Endothelial cell of umbilical vein (primary cell): ENCODE measurements around the gene AOX1. TPM values are rescaled to one million over a fixed set of nuclear protein-coding genes. Genes with fewer than 3 reads are reported as not detected.

Source experiments
- BruUV-seq: library from RNA; stranded (reverse); fragments of 400-500 nt; replicated peaks from 2 replicates; lab custom pipeline; 2021; lab: Mats Ljungman, UMichigan
- CTCF ChIA-PET: fragments of 300-600, 350-600 bp; sonication (Branson Sonifier 250); formaldehyde crosslinking; loops from one replicate; lab custom pipeline; 2021; ENCODE audit warnings: antibody characterized with exemption, inconsistent platforms; lab: Charles Lee
- POLR2A ChIA-PET: fragments of 300-600, 350-600 bp; sonication (Branson Sonifier 250); formaldehyde crosslinking; loops from one replicate; lab custom pipeline; 2021; ENCODE audit warnings: antibody characterized with exemption, inconsistent platforms; lab: Charles Lee
- DNase-seq: peaks from one replicate; pipeline ENCODE4 v3.0.0-alpha.2; 2011; ENCODE audit warnings: low read depth, low spot score
- FAIRE-seq: peaks from 2 replicates; lab custom pipeline; 2011; peaks lifted over from hg19 to GRCh38; lab: Jason Lieb, UNC
- H2AFZ ChIP-seq: 2 replicates; pipeline ENCODE4 v1.6.0; 2012; ENCODE audit warnings: low read depth, low read length, control low read depth, inconsistent platforms
- H3K27ac ChIP-seq: 2 replicates; pipeline ENCODE4 v1.5.1; 2011; ENCODE audit warnings: low read depth, mild to moderate bottlenecking, control low read depth, low read length, moderate library complexity; ENCODE audit not compliant: insufficient read depth
- H3K27me3 ChIP-seq, 2 experiments: 2 replicates each; pipeline versions ENCODE4 v1.6.0 to v1.6.1; 2011; ENCODE audit warnings: low read length in 2 of 2, mixed read lengths in 1 of 2; ENCODE audit not compliant: control insufficient read depth in 2 of 2, insufficient read depth in 2 of 2
- H3K36me3 ChIP-seq, 2 experiments: 2 replicates in 1 of 2; 3 replicates in 1 of 2; pipeline ENCODE4 v1.5.1; 2011; ENCODE audit warnings: low read length in 2 of 2, mild to moderate bottlenecking in 1 of 2, moderate library complexity in 1 of 2; ENCODE audit not compliant: control insufficient read depth in 2 of 2, insufficient read depth in 2 of 2; ENCODE audit errors: extremely low read depth in 1 of 2
- H3K4me1 ChIP-seq: 3 replicates; pipeline ENCODE4 v1.5.1; 2011; ENCODE audit warnings: mild to moderate bottlenecking, low read length; ENCODE audit not compliant: control insufficient read depth, insufficient read depth; ENCODE audit errors: extremely low read depth
- H3K4me2 ChIP-seq: 2 replicates; pipeline ENCODE4 v1.6.1; 2011; ENCODE audit warnings: low read length, control low read depth, mixed read lengths; ENCODE audit not compliant: insufficient read depth
- H3K4me3 ChIP-seq, 3 experiments: fragments of 200-600 bp in 1 of 3; sonication (generic), shearing (Covaris generic) in 1 of 3; replicated peaks in 1 of 3; 2 replicates each; pipeline ENCODE4 v1.5.1; 2011 to 2016; ENCODE audit warnings: control low read depth in 3 of 3, low read length in 3 of 3, mild to moderate bottlenecking in 2 of 3, inconsistent platforms in 1 of 3, low read depth in 1 of 3, moderate library complexity in 1 of 3; ENCODE audit not compliant: insufficient read depth in 1 of 3
- H3K79me2 ChIP-seq: 2 replicates; pipeline ENCODE4 v1.6.0; 2012; ENCODE audit warnings: low read length, inconsistent platforms; ENCODE audit not compliant: control insufficient read depth, insufficient read depth
- H3K9ac ChIP-seq: replicated peaks from 2 replicates; pipeline ENCODE3; 2011; ENCODE audit warnings: low read length, control low read depth; ENCODE audit not compliant: insufficient read depth; ENCODE audit errors: extremely low read depth
- H3K9me1 ChIP-seq: replicated peaks from 3 replicates; pipeline ENCODE4 v1.6.0; 2011; ENCODE audit warnings: mild to moderate bottlenecking, low read length; ENCODE audit not compliant: control insufficient read depth, insufficient read depth; ENCODE audit errors: extremely low read depth
- H3K9me3 ChIP-seq: replicated peaks from 2 replicates; pipeline ENCODE4 v1.5.1; 2012; ENCODE audit warnings: low read length, inconsistent platforms; ENCODE audit not compliant: control insufficient read depth, insufficient read depth
- H4K20me1 ChIP-seq: replicated peaks from 2 replicates; pipeline ENCODE3; 2011; ENCODE audit warnings: mild to moderate bottlenecking, low read length; ENCODE audit not compliant: control insufficient read depth, insufficient read depth; ENCODE audit errors: extremely low read depth
- EZH2 ChIP-seq: IDR thresholded peaks from 2 replicates; pipeline ENCODE4 v1.6.1; 2012; ENCODE audit warnings: borderline replicate concordance, low read depth, mild to moderate bottlenecking, moderate library complexity, low read length, inconsistent platforms; ENCODE audit not compliant: severe bottlenecking
- FOS ChIP-seq: IDR thresholded peaks from 2 replicates; pipeline ENCODE4 v1.6.1; 2011; ENCODE audit warnings: mild to moderate bottlenecking, low read length, moderate library complexity, borderline replicate concordance; ENCODE audit not compliant: insufficient read depth
- GATA2 ChIP-seq: IDR thresholded peaks from 2 replicates; pipeline ENCODE4 v1.7.0; 2011; ENCODE audit warnings: low read depth, mild to moderate bottlenecking, moderate library complexity, mixed read lengths, low read length; ENCODE audit not compliant: insufficient read length, insufficient read depth
- JUN ChIP-seq: IDR thresholded peaks from 2 replicates; pipeline ENCODE4 v1.6.1; 2011; ENCODE audit warnings: borderline replicate concordance, low read depth; ENCODE audit not compliant: insufficient read length, insufficient read depth
- MYC ChIP-seq: IDR thresholded peaks from one replicate; pipeline ENCODE4 v1.6.1; 2011; ENCODE audit warnings: mild to moderate bottlenecking, low read depth, low read length
- POLR2A ChIP-seq: IDR thresholded peaks from 2 replicates; pipeline ENCODE4 v1.6.1; 2012; ENCODE audit warnings: low read depth, mild to moderate bottlenecking, control low read depth, low read length
- POLR2AphosphoS5 ChIP-seq: IDR thresholded peaks from 2 replicates; pipeline ENCODE4 v1.6.1; 2012; ENCODE audit warnings: low read depth, mild to moderate bottlenecking, control low read depth, low read length, moderate library complexity; ENCODE audit not compliant: insufficient read depth
- dilution Hi-C: fragments of 300-500 bp; cut with MboI; formaldehyde crosslinking; loops from one replicate; pipeline ENCODE4 v1.15.0; 2019; ENCODE audit warnings: low sequenced_read_pairs; ENCODE audit not compliant: extremely low pct_ligation_motif_present
- intact Hi-C: fragments of 100-400 bp; cut with micrococcal nuclease; formaldehyde crosslinking; loops from one replicate; pipeline ENCODE4 v1.10.0; 2022
- polyA plus RNA-seq, 4 experiments: library from polyadenylated mRNA; depleted of rRNA in 3 of 4; stranded (reverse) in 3 of 4; unstranded in 1 of 4; fragments of >200 nt; gene quantifications; 2 replicates each; pipeline versions ENCODE4 v1.2.1 to v1.2.3, GENCODE V29; 2011 to 2012; ENCODE audit warnings: missing spikeins in 1 of 4
- total RNA-seq: library from RNA; stranded (reverse); gene quantifications from 2 replicates; pipeline ENCODE4 v1.2.3, GENCODE V29; 2021
- TF ChIP-seq, protein P1 (sequence below), 2 donors: IDR thresholded peaks; 1 replicate in 1 of 2; 2 replicates in 1 of 2; pipeline ENCODE4 v1.5.1; 2011; ENCODE audit warnings: low read length in 2 of 2, mild to moderate bottlenecking in 2 of 2, moderate library complexity in 2 of 2, control low read depth in 1 of 2, inconsistent platforms in 1 of 2, low read depth in 1 of 2; ENCODE audit not compliant: insufficient read depth in 1 of 2; ENCODE audit errors: extremely low read depth in 1 of 2
- TF ChIP-seq, protein P2 (sequence below): IDR thresholded peaks from 2 replicates; pipeline ENCODE4 v1.6.1; 2011; ENCODE audit not compliant: insufficient read depth, insufficient read length

The AOX1 gene
- total and polyA plus RNA-seq, 2 donors (not counting 3 experiments of a cell fraction or from before 2014, with no cell fraction given), result 0.03 to 0.46 TPM

DNA sequence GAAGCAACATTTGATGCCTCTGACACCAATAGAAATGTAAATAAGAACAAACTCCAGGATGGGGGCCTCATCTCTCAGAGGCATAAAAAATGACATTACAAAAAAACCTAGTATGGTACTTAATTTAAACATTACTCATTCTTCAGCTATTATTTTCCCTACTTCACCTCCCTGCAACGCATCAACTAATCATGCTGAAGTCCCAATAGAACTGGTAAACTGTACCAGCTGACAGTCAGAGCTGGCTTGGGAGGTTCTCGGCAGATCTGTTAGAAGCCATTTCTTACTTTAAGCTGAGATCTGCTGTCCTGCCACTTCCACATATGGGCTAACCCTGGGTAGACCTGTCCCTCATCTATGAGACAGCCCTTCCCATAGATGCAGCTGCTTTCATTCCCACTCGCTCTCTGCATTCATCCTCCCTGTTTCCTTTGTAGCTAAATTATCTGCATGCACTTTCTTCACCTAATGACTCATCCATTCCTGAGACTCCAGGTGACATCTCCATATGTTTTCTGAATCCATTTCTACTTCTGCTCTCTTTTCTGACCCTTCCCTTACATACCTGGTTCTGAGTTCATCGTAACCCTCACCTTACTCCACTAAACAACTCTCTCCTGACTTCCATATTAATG, 108.1 kb downstream of the AOX1 start:
- Histone ChIP-seq H3K27me3 (peaks cover 12 to 17% of the 10 kb centered on the region in 2 experiments), H3K4me2 (no peak overlapping the region), H3K4me1 (no peaks in the 10 kb centered on the region), H3K36me3 (no peaks in the 10 kb centered on the region), H2AFZ (no peak overlapping the region), H3K9me1 (no peaks in the 10 kb centered on the region), H3K79me2 (no peaks in the 10 kb centered on the region), H3K9ac (no peak overlapping the region), H4K20me1 (no peaks in the 10 kb centered on the region), H3K4me3 (no peak overlapping the region), H3K9me3 (no peaks in the 10 kb centered on the region), H3K27ac (no peak overlapping the region)
- no peak for DNase-seq
- CTCF ChIA-PET, result no interaction called here
- no peak for FAIRE-seq
- BruUV-seq, result no TSS peak
- dilution Hi-C loops (no loop called here), intact Hi-C loops (no loop called here)
- TF ChIP-seq EZH2 (no peak), POLR2A (no peak), JUN (no peak), GATA2 (no peak), MYC (no peak), FOS (no peak), POLR2AphosphoS5 (no peak)
- TF ChIP-seq, protein P1, sequence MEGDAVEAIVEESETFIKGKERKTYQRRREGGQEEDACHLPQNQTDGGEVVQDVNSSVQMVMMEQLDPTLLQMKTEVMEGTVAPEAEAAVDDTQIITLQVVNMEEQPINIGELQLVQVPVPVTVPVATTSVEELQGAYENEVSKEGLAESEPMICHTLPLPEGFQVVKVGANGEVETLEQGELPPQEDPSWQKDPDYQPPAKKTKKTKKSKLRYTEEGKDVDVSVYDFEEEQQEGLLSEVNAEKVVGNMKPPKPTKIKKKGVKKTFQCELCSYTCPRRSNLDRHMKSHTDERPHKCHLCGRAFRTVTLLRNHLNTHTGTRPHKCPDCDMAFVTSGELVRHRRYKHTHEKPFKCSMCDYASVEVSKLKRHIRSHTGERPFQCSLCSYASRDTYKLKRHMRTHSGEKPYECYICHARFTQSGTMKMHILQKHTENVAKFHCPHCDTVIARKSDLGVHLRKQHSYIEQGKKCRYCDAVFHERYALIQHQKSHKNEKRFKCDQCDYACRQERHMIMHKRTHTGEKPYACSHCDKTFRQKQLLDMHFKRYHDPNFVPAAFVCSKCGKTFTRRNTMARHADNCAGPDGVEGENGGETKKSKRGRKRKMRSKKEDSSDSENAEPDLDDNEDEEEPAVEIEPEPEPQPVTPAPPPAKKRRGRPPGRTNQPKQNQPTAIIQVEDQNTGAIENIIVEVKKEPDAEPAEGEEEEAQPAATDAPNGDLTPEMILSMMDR (IDR thresholded peaks at IDR 0.05; ENCODE audit: extremely low read depth in 1 of 2, insufficient read depth in 1 of 2, low read depth in 1 of 2, low read length in 2 of 2), result no peak
- TF ChIP-seq, protein P2, sequence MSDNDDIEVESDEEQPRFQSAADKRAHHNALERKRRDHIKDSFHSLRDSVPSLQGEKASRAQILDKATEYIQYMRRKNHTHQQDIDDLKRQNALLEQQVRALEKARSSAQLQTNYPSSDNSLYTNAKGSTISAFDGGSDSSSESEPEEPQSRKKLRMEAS, result no peak
- POLR2A ChIA-PET, result no interaction called here
